Activated CD8-positive, alpha-beta T cell treated with anti-CD3 and anti-CD28 coated beads, Interleukin-2, amount 10 ng/mL, durations not matched to agents 7 days and 5 days (primary cell): Measurements from ENCODE around the gene DUSP9. TPM values are rescaled to one million over a fixed set of nuclear protein-coding genes. Genes with fewer than 3 reads are reported as not detected.

Source experiments
- ATAC-seq: fragments of 150-1000 bp; cut with Tn5 transposase; one replicate; pipeline ENCODE4 v1.10.0; 2021; ENCODE audit warnings: moderate library complexity
- CTCF ChIA-PET: fragments of 350-600 bp; sonication (Branson Sonifier 250); formaldehyde crosslinking; loops from one replicate; lab custom pipeline; 2021; ENCODE audit warnings: antibody characterized with exemption; lab: Charles Lee
- POLR2A ChIA-PET: fragments of 350-600 bp; sonication (Branson Sonifier 250); formaldehyde crosslinking; loops from one replicate; lab custom pipeline; 2021; ENCODE audit warnings: antibody characterized with exemption; lab: Charles Lee
- DNase-seq: peaks from one replicate; pipeline ENCODE4 v3.0.0-alpha.2; 2020
- H3K27ac Mint-ChIP-seq: one replicate; pipeline ENCODE4 v1.8.0; 2021; ENCODE audit warnings: mild to moderate bottlenecking, mixed read lengths
- H3K27me3 Mint-ChIP-seq: one replicate; pipeline ENCODE4 v1.8.0; 2021; ENCODE audit warnings: low read depth, mixed read lengths
- H3K36me3 Mint-ChIP-seq: one replicate; pipeline ENCODE4 v1.8.0; 2021; ENCODE audit warnings: low read depth, mixed read lengths
- H3K4me1 Mint-ChIP-seq: one replicate; pipeline ENCODE4 v1.8.0; 2021; ENCODE audit warnings: low read depth, mixed read lengths
- H3K4me3 Mint-ChIP-seq: one replicate; pipeline ENCODE4 v1.8.0; 2021; ENCODE audit warnings: mild to moderate bottlenecking, mixed read lengths
- H3K9me3 Mint-ChIP-seq: one replicate; pipeline ENCODE4 v1.8.0; 2022; ENCODE audit warnings: mixed read lengths; ENCODE audit not compliant: insufficient read depth
- total RNA-seq, 2 experiments: library from RNA; stranded (reverse); gene quantifications; one replicate each; pipeline ENCODE4 v1.2.3, GENCODE V29; 2021

Gene DUSP9
- total RNA-seq, 2 experiments from 2014 or later = not detected

DNA sequence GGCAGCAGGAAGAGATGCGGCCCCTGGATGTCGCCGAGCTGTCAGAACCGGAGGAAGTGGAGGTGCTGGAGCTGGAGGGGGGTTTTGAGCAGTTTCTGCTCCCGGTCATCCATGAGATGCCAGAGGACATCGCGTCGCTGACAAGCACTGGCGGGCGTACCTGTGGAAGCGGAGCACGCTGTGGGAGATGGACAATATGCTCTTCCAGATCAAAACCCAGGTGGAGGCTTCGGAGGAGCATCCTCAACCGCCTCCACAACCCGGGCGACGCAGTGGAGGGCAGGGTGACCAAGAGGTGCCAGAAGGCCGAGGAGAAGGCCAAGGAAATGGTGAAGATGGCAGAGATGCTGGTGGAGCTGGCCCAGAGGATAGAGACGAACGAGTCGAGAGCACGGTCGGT is 40.5 kb upstream of the DUSP9 start:
- H3K27ac Mint-ChIP-seq = no peak overlapping the region
- POLR2A ChIA-PET = interaction anchor here (1.1 kb wide), 1 partner anchor 8 kb away, joined by 3 read pairs; no protein-coding TSS in a partner anchor
- no peak overlapping the region for H3K4me3 Mint-ChIP-seq
- DNase-seq (no peak), ATAC-seq (no peak)
- peaks cover 7% of the 10 kb centered on the region for H3K27me3 Mint-ChIP-seq
- H3K9me3 Mint-ChIP-seq = no peaks in the 10 kb centered on the region
- CTCF ChIA-PET = interaction anchor here (1.0 to 2.1 kb wide), 6 partner anchors 40 to 67 kb away, joined by 3 to 6 read pairs (median 3); no protein-coding TSS in a partner anchor
- H3K36me3 Mint-ChIP-seq = no peaks in the 10 kb centered on the region
- H3K4me1 Mint-ChIP-seq = peaks cover 13% of the 10 kb centered on the region

DNA sequence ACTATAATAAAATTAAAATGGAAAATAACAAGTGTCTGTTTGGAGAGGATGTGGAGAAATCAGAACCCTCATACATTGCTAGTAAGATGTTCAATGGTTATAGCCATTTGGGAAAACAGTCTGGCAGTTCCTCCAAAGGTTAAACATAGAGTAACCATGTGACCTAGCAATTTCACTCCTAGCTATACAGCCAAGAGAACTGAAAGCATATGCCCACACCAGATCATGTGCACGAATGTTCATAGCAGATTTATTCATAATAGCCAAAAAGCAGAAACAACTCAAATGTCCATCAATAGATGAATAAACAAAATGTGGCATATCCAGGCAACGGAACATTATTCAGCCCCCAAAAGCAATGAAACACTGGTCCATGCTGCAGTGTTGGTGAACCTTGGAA is 38.6 kb upstream of the DUSP9 start:
- no peak for ATAC-seq
- no peak overlapping the region for H3K27ac Mint-ChIP-seq
- H3K4me3 Mint-ChIP-seq = no peak overlapping the region
- peaks cover 13% of the 10 kb centered on the region for H3K4me1 Mint-ChIP-seq
- POLR2A ChIA-PET = interaction anchor here (0.9 kb wide), 1 partner anchor 36 kb away, joined by 3 read pairs; no protein-coding TSS in a partner anchor
- H3K27me3 Mint-ChIP-seq = peaks cover 7% of the 10 kb centered on the region
- CTCF ChIA-PET = no interaction called here
- no peak for DNase-seq
- no peaks in the 10 kb centered on the region for H3K36me3 Mint-ChIP-seq
- no peaks in the 10 kb centered on the region for H3K9me3 Mint-ChIP-seq

DNA sequence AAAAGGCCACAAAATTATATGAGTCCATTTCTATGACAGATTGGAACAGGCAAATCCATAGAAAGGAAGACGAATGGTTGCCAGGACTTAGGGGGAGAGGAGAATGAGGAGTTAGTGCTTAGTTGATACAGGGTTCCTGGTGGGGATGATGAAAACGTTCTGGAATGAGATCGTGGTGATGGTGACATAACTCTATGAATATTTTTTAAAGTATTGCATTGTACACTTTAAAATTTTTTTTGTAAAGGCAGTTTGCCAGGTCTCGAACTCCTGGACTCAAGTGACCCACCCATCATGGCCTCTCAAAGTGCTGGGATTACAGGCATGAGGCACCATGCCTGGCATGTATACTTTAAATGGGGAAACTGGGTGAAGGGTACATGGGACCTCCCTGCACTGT is 38.2 kb upstream of the DUSP9 start:
- CTCF ChIA-PET = interaction anchor here (0.7 to 2.2 kb wide), 8 partner anchors 9 to 60 kb away, joined by 3 to 12 read pairs (median 4); partner anchors contain the start of genes CCNQ and DUSP9
- H3K4me3 Mint-ChIP-seq = no peak overlapping the region
- POLR2A ChIA-PET = no interaction called here
- H3K27ac Mint-ChIP-seq = no peak overlapping the region
- peaks cover 11% of the 10 kb centered on the region for H3K4me1 Mint-ChIP-seq
- peaks cover 7% of the 10 kb centered on the region for H3K27me3 Mint-ChIP-seq
- no peaks in the 10 kb centered on the region for H3K36me3 Mint-ChIP-seq
- DNase-seq (no peak), ATAC-seq (no peak)
- H3K9me3 Mint-ChIP-seq = no peaks in the 10 kb centered on the region

DNA sequence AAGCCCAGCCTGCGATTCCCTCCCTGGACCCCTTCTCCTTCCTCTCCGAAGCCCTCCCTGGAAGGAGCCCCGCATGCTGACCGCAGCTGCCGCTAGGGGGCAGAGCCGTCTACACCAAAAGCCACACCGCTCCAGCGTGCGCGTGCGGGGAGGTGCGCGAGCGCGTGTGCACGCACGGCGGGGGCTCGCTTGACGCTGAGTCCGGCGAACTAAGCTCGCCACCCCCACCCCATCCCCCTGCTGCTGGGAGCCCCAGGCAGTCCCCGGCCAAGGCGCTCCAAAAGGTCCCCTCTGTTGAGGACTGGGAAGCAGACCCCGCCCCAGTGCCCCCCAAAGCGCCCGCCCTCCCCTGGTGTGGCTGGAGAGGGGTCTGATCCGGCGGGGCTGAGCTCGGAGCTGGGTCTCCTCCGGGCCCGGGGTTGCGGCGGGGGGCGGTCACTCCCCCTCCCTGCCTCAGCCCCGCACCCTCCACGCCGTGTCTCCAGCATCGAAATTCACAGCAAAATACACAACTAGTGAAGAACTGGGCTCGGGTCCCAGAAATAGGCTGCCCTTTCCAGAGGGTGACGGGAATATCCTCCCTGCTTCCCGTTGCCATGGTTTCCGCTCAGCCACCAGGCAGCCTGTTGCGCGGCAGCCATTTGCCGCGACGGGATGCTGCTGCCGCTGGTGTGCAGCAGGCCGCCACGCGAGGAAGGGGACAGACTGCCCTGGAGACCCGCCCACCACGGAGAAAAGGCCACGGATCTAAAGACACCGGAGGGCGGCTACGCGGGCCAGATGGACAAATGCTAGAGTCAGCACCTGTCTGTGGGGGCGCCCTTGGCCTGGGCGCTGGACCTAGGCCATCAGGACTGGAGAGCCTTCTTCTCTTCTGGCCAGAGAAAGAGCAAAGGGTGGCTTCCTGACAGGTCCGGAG is 36.8 kb upstream of the DUSP9 start:
- Mint-ChIP-seq H3K4me1 (peaks cover 10% of the 10 kb centered on the region), H3K9me3 (no peaks in the 10 kb centered on the region), H3K36me3 (no peaks in the 10 kb centered on the region), H3K27ac (no peak overlapping the region), H3K4me3 (peak overlapping the region; percentile 51), H3K27me3 (peaks cover 7% of the 10 kb centered on the region)
- ATAC-seq (peak; percentile 97), DNase-seq (peak; percentile 76)
- ChIA-PET CTCF (interaction anchor here (0.6 to 2.2 kb wide), 11 partner anchors 10 to 59 kb away, joined by 3 to 12 read pairs (median 4); partner anchors contain the start of genes CCNQ and DUSP9), POLR2A (no interaction called here)

- Mint-ChIP-seq H3K27ac (no peak overlapping the region), H3K4me3 (peak overlapping the region; percentile 51), H3K4me1 (peaks cover 10% of the 10 kb centered on the region), H3K9me3 (no peaks in the 10 kb centered on the region), H3K27me3 (peaks cover 7% of the 10 kb centered on the region), H3K36me3 (no peaks in the 10 kb centered on the region)
- DNase-seq (no peak), ATAC-seq (no peak)
- POLR2A ChIA-PET = no interaction called here
- CTCF ChIA-PET = interaction anchor here (0.6 to 2.2 kb wide), 2 partner anchors 20 to 38 kb away, joined by 3 to 12 read pairs; partner anchors contain the start of gene DUSP9
These were observed 36.2 kb upstream of the DUSP9 start for GRCh38 chrX:153610836-153611213.

DNA sequence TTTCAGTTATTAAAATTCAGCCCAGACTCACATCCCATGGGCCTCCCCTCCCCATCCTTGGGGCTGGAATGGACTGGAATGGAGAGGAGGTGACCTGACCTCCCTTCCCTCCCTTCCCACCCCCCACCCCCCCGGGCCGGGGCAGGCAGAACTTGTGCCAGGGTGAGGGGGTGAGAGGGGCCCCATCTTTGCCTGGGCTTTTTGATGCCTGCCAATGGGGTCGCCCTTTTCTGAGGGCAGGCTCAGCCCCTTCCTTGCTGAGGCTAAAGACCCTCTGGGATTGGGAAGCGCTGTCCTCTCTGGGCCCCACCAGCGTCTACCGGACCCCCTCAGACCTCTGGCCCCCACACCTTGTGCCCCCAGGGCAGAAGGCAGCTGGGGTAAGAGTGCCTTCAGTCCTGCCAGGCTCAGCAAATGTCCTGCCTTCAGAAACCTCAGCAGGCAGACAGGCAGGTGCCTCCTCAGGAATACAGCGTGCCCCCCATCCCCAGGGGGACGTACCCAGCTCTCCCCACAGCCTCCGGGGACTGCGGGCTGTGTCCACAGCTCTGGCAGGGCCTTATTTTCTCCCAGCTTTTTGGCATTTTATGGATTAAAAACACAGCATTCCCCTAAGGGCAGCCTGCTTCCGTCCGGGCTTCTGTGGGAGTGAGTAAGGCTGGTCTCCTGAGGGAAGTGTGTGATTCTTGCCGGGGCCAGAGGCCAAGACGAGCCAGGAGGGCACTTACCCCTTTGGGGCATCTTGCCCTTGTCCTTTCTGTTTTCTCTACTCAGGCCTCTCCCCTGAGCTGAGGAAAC is 35.5 kb upstream of the DUSP9 start:
- Mint-ChIP-seq H3K9me3 (no peaks in the 10 kb centered on the region), H3K27me3 (peaks cover 7% of the 10 kb centered on the region), H3K27ac (no peak overlapping the region), H3K4me1 (peaks cover 10% of the 10 kb centered on the region), H3K36me3 (no peaks in the 10 kb centered on the region), H3K4me3 (no peak overlapping the region)
- no peak for ATAC-seq
- DNase-seq = no peak
- ChIA-PET CTCF (no interaction called here), POLR2A (interaction anchor here (0.6 kb wide), 1 partner anchor 92 kb away, joined by 3 read pairs; no protein-coding TSS in a partner anchor)

DNA sequence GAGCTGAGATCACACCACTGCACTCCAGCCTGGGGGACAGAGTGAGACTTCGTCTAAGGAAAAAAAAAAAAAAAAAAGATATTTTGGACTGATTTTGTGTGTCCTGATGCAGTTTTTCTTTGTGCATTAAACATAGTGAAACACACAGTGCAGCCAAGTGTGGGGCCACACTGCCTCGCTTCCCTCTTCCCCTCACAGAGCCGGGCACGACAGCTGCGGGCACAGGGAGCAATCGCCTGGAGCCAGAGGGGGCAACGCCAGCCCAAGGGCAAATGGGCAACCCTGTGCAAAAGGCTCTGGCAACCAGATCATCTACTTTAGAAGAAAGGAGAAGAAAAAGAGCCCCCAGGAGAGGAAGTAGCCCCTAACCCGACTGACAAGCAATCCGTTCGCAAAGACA is 34.6 kb upstream of the DUSP9 start:
- Mint-ChIP-seq H3K27me3 (peaks cover 7% of the 10 kb centered on the region), H3K27ac (no peak overlapping the region), H3K36me3 (no peaks in the 10 kb centered on the region), H3K9me3 (no peaks in the 10 kb centered on the region), H3K4me3 (no peak overlapping the region), H3K4me1 (peaks cover 10% of the 10 kb centered on the region)
- ChIA-PET CTCF (no interaction called here), POLR2A (no interaction called here)
- no peak for ATAC-seq
- DNase-seq = no peak

GRCh38 chrX:153614818-153615217 is 32.2 kb upstream of the DUSP9 start:
- H3K4me3 Mint-ChIP-seq = no peak overlapping the region
- POLR2A ChIA-PET = interaction anchor here (1.2 kb wide), 1 partner anchor 9 kb away, joined by 3 read pairs; no protein-coding TSS in a partner anchor
- H3K27me3 Mint-ChIP-seq = peaks cover 5% of the 10 kb centered on the region
- no peak for ATAC-seq
- H3K27ac Mint-ChIP-seq = no peak overlapping the region
- no peak for DNase-seq
- CTCF ChIA-PET = interaction anchor here (0.7 to 1.7 kb wide), 4 partner anchors 8 to 47 kb away, joined by 3 to 4 read pairs (median 4); no protein-coding TSS in a partner anchor
- peaks cover 10% of the 10 kb centered on the region for H3K4me1 Mint-ChIP-seq
- H3K36me3 Mint-ChIP-seq = no peaks in the 10 kb centered on the region
- no peaks in the 10 kb centered on the region for H3K9me3 Mint-ChIP-seq

DNA sequence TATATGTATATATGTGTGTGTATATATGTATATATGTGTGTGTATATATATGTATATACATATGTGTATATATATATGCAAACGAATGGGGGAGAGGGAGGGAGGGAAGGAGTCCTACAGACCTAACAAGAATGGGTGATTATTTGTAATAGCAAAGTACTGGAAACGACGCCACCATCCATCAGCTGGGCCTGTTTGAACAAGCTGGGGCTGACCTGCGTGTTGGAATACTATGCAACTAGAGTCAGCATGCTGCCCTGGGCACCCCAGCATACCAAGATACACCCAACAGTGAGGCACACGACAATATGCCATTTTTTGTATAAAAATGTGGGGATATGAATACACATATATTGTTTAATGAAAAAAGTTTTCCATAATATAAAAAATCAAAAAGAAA is 26.4 kb upstream of the DUSP9 start:
- H3K27ac Mint-ChIP-seq = no peak overlapping the region
- no peak overlapping the region for H3K4me3 Mint-ChIP-seq
- no peaks in the 10 kb centered on the region for H3K9me3 Mint-ChIP-seq
- CTCF ChIA-PET = no interaction called here
- ATAC-seq = no peak
- POLR2A ChIA-PET = no interaction called here
- peaks cover 5% of the 10 kb centered on the region for H3K27me3 Mint-ChIP-seq
- H3K36me3 Mint-ChIP-seq = no peaks in the 10 kb centered on the region
- no peaks in the 10 kb centered on the region for H3K4me1 Mint-ChIP-seq
- DNase-seq = no peak

GRCh38 chrX:153621949-153622598 is 24.9 kb upstream of the DUSP9 start:
- no peak overlapping the region for H3K27ac Mint-ChIP-seq
- H3K4me3 Mint-ChIP-seq = no peak overlapping the region
- ATAC-seq (no peak), DNase-seq (no peak)
- no peaks in the 10 kb centered on the region for H3K36me3 Mint-ChIP-seq
- POLR2A ChIA-PET = no interaction called here
- CTCF ChIA-PET = no interaction called here
- H3K9me3 Mint-ChIP-seq = no peaks in the 10 kb centered on the region
- peaks cover 5% of the 10 kb centered on the region for H3K27me3 Mint-ChIP-seq
- H3K4me1 Mint-ChIP-seq = no peaks in the 10 kb centered on the region

DNA sequence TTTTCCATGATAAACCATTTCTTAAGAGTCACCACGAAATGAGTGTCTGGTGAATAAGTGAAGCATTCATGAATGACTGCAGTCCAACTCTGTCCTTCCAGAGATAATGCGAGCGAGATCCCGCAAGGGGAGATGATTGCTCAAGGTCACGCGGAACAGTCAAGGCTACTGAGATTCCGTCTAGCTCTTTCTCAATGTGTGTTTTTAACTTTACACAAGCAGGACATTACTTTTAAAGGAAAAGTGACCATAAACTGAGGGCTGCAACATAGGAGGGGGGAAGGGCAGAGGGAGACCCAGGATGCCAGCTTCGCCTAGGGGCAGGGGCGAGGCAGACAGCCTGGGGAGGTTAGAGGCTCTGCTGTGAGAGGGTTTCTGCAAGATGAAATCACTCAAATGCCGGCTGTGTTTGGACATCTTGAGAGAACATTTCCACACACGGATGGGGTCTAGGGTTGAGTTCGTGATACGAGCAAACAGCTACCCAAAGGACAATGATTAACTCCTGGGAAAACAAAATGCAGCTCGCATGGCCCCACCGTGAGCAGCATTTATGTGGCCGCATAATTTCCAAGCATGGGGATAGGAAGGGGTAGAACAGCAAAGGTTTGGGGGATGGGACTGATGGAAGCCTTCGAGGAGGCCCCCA is 24.2 kb upstream of the DUSP9 start:
- DNase-seq (no peak), ATAC-seq (no peak)
- H3K36me3 Mint-ChIP-seq = no peaks in the 10 kb centered on the region
- peaks cover 3% of the 10 kb centered on the region for H3K27me3 Mint-ChIP-seq
- no peaks in the 10 kb centered on the region for H3K9me3 Mint-ChIP-seq
- ChIA-PET CTCF (interaction anchor here (0.6 kb wide), 1 partner anchor 8 kb away, joined by 3 read pairs; no protein-coding TSS in a partner anchor), POLR2A (no interaction called here)
- H3K27ac Mint-ChIP-seq = no peak overlapping the region
- H3K4me1 Mint-ChIP-seq = no peaks in the 10 kb centered on the region
- no peak overlapping the region for H3K4me3 Mint-ChIP-seq
